NB4 (cell line): ENCODE data around the gene ARSB.

ENCODE experiments used
- CTCF ChIP-seq: IDR thresholded peaks from one replicate; pipeline ENCODE4 v1.5.1; 2012; ENCODE audit warnings: low read depth, low read length
- POLR2A ChIP-seq: IDR thresholded peaks from 2 replicates; pipeline ENCODE4 v1.6.1; 2011; ENCODE audit warnings: mild to moderate bottlenecking; ENCODE audit not compliant: insufficient read length; ENCODE audit errors: extremely low read depth
- TF ChIP-seq, protein P1 (sequence below): IDR thresholded peaks from 2 replicates; pipeline ENCODE4 v1.6.1; 2011; ENCODE audit warnings: low read depth, low read length

DNA sequence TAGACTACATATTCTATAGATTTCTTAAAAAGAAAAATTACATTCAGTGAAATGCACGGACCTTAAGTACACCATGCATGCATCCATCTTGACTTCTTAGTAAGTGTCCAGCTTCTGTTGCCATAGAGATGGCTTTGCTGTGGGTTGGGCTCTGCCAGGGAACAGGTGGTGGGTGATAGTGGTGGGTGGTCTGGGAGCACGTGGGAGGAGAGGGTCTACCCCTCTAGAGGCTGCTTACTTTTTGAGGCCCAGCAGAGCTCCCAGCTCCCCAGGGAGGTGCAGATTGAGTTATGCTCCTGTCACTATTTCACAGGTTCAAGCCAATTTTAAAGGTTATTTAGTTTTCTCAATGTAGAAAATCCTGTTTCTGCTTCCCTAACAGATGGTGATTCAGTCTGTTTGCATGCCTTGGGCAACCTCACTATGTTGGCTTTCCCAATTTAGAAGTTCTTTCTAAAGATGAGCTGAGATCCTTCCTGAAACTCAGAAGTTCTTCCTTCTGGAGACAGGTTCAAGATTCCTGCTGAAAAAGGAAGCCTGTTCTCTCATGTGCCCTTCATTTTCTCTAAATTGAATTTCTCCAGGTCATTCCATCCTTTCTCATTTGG, 229.2 kb downstream of the ARSB start:
- TF ChIP-seq, protein P1, sequence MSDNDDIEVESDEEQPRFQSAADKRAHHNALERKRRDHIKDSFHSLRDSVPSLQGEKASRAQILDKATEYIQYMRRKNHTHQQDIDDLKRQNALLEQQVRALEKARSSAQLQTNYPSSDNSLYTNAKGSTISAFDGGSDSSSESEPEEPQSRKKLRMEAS: no peak
- TF ChIP-seq CTCF (no peak), POLR2A (no peak)
